Choroid plexus epithelial cell (primary cell): ENCODE results near the gene USP25.

Source experiments
- DNase-seq: peaks from one replicate; pipeline ENCODE4 v3.0.0-alpha.2; 2010; ENCODE audit warnings: low read depth
- H3K4me3 ChIP-seq: 2 replicates; pipeline ENCODE4 v1.5.1; 2011; ENCODE audit warnings: low read depth, mild to moderate bottlenecking, control low read depth, low read length, moderate library complexity
- TF ChIP-seq, protein P1 (sequence below): conservative IDR thresholded peaks from 2 replicates; pipeline ENCODE4 v1.5.1; 2011; ENCODE audit warnings: low read depth, mild to moderate bottlenecking, control low read depth, inconsistent platforms, low read length, moderate library complexity

USP25 gene

DNA sequence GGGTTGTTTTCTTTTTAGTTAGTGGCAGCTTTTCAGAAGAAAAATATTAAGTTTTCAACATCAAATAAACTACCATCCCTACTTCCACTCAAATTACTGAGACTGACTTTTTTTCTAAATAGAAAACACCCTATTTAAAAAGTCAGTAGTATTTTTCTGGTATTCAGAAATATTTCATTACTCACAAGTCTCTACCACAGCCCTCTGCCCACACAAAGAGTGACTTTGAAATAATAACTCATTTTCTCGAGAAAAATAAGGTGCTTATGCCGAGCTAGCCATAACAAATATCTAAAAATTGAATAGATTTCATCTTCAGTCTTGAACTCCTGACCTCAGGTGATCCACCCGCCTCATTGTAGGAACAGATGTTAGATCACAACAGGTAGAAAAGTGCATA lies 41.8 kb upstream of the USP25 start:
- no peak overlapping the region for H3K4me3 ChIP-seq
- TF ChIP-seq, protein P1, sequence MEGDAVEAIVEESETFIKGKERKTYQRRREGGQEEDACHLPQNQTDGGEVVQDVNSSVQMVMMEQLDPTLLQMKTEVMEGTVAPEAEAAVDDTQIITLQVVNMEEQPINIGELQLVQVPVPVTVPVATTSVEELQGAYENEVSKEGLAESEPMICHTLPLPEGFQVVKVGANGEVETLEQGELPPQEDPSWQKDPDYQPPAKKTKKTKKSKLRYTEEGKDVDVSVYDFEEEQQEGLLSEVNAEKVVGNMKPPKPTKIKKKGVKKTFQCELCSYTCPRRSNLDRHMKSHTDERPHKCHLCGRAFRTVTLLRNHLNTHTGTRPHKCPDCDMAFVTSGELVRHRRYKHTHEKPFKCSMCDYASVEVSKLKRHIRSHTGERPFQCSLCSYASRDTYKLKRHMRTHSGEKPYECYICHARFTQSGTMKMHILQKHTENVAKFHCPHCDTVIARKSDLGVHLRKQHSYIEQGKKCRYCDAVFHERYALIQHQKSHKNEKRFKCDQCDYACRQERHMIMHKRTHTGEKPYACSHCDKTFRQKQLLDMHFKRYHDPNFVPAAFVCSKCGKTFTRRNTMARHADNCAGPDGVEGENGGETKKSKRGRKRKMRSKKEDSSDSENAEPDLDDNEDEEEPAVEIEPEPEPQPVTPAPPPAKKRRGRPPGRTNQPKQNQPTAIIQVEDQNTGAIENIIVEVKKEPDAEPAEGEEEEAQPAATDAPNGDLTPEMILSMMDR = no peak
- peak; percentile 40 for DNase-seq

GRCh38 chr21:15688809-15689208 lies 41.0 kb upstream of the USP25 start:
- TF ChIP-seq, protein P1 = no peak
- DNase-seq = peak; percentile 69
- no peak overlapping the region for H3K4me3 ChIP-seq

DNA sequence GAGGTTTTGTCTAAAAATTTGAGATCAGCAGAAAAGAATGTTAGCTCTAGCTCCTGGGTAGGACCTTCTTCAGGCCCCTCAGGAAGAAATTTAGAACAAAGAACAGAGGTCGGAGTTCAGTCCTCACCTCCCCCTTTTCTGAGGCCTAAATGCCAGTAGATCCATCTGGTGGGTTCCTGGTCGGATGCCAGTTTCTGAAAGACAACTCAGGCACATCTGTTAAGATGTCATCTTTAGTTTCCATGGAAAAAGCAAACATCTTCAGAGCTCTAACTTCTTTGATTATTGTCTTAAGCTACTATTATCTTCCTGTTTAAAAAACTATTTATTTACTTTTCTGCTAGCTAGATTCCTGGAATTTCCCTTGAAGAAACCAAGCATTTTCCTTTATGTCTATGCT lies 37.1 kb upstream of the USP25 start:
- DNase-seq = peak; percentile 55
- H3K4me3 ChIP-seq = no peak overlapping the region
- TF ChIP-seq, protein P1 = no peak

- no peak overlapping the region for H3K4me3 ChIP-seq
- no peak for DNase-seq
- TF ChIP-seq, protein P1 = no peak
Measured at GRCh38 chr21:15695241-15695640, 34.5 kb upstream of the USP25 start.

DNA sequence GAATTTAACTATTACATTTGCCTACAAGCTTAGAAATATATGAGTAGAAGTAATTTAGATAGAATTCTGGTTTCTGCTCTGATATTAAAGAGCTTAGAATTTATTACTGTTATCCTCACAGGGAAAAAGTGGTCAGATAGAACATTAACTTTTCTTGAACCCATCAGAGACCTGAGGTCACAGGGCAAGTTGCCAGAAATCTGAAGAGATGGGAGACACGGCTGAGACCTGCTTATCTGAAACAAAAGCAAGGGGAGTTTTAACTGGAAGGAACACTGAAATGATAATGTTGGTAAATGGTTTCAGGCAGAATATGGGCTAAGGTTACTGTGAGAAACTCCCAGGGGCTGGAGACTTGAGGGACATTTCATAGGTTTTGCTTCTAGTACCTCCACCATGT lies 28.0 kb upstream of the USP25 start:
- TF ChIP-seq, protein P1 = no peak
- no peak overlapping the region for H3K4me3 ChIP-seq
- no peak for DNase-seq

DNA sequence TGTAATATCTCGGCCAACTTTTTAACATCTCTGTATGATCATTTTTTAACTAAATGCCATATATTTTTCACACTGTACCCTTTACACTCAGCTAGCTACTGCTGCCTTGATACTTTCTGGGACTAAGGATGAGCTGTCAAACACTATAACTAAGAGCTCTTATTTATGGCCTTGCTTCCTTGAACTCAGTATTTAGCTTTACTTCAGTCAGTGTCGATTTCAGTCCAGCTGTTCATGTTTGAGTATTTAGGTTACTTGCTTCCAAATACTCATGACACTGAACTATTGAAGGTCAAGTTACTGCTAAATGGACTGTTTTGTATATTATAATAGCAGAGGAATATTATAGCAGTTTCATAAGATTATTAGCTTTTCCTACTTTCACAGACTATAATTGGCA lies 25.9 kb upstream of the USP25 start:
- TF ChIP-seq, protein P1 = no peak
- no peak for DNase-seq
- H3K4me3 ChIP-seq = no peak overlapping the region

DNA sequence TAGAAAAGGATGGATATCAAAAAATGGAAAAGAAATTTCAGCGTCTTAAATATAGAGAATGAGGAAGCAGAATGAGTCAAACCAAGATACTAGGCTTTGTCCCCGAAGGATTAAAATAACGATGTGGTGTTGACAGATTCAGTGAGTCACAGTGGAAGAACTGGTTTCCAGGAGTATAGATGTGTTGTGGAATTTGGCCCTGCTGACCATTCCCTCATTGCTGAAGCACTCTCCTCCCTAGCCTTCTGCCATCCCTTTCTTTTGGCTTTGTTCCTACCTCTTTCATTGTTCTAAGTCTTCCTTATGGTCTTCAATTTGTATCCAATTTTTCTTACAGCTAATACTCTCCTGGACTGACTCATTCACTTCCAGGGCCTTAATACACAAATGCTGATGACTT lies 23.1 kb upstream of the USP25 start:
- peak; percentile 95 for DNase-seq
- no peak overlapping the region for H3K4me3 ChIP-seq
- TF ChIP-seq, protein P1 = no peak
